Ureter (tissue), 1 donor: ENCODE data around the gene PTPRH. TPM values are rescaled to one million over a fixed set of nuclear protein-coding genes. Genes with fewer than 3 reads are reported as not detected.

ENCODE experiments used
- DNase-seq: peaks from one replicate; pipeline ENCODE4 v3.0.0-alpha.2; 2020; ENCODE audit warnings: low spot score
- total RNA-seq: library from RNA; stranded (reverse); gene quantifications from one replicate; pipeline ENCODE4 v1.2.4, GENCODE V29; 2023
- donor health status: DM: yes; HTN: yes; CAD: no.

PTPRH gene, protein sequence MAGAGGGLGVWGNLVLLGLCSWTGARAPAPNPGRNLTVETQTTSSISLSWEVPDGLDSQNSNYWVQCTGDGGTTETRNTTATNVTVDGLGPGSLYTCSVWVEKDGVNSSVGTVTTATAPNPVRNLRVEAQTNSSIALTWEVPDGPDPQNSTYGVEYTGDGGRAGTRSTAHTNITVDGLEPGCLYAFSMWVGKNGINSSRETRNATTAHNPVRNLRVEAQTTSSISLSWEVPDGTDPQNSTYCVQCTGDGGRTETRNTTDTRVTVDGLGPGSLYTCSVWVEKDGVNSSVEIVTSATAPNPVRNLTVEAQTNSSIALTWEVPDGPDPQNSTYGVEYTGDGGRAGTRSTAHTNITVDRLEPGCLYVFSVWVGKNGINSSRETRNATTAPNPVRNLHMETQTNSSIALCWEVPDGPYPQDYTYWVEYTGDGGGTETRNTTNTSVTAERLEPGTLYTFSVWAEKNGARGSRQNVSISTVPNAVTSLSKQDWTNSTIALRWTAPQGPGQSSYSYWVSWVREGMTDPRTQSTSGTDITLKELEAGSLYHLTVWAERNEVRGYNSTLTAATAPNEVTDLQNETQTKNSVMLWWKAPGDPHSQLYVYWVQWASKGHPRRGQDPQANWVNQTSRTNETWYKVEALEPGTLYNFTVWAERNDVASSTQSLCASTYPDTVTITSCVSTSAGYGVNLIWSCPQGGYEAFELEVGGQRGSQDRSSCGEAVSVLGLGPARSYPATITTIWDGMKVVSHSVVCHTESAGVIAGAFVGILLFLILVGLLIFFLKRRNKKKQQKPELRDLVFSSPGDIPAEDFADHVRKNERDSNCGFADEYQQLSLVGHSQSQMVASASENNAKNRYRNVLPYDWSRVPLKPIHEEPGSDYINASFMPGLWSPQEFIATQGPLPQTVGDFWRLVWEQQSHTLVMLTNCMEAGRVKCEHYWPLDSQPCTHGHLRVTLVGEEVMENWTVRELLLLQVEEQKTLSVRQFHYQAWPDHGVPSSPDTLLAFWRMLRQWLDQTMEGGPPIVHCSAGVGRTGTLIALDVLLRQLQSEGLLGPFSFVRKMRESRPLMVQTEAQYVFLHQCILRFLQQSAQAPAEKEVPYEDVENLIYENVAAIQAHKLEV
- 1.3 TPM for total RNA-seq

DNA sequence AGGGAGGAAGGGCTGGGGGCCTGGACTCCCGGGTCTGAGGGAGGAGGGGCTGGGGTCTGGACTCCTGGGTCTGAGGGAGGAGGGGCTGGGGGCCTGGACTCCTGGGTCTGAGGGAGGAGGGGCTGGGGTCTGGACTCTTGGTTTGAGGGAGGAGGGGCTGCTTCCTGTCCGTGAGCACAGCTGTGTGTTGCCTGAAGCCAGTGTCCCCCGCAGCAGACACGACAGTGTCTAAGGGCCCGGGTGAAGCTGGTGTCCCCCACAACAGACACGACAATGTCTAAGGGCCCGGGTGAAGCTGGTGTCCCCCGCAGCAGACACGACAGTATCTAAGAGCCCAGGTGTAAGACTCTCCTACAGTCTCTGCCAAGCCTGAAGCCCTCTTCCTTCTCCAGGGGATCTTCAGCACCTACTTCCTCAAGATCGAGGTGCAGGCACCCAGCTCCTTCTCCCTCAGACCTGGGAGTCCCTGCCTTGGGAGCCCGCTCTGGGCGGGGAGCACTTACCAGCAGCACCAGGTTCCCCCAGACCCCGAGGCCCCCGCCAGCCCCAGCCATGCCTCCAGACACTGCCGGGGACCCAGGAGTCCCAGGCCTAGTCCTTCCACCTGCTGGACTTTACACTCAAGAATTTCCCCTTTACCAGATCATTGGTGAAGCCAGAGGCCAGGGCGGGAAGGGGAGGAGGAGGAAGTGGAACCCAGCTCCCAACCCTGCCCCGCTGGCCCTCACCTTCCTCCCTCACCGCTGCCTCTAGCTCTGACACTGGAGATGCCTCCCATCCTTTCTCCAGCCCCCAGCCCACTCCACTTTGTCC is at the start of gene PTPRH:
Gene PTPRH, minus strand, starts transcription at position 622 of the 813 bp plus-strand sequence. Its CDS starts 68 bp downstream, at position 554.
- DNase-seq: no peak

DNA sequence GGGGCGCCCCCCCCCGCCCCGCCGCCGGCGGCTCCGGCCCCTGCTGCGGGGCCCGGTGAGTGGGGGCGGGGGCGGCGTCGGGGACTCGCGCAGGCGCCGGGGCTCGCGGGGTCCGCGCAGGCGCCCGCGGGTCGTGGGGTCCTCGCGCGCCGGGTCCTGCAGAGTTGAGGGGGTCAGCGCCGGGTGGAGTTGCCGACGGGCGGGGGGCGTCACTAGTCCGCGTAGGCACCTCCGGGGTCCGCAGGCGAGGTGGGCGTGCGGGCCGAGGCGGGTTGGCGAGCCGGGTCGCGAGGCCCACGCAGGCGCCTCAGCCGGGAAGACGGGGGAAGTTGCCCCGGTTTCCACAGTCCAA is 49.2 kb upstream of the PTPRH start:
- DNase-seq: no peak

DNA sequence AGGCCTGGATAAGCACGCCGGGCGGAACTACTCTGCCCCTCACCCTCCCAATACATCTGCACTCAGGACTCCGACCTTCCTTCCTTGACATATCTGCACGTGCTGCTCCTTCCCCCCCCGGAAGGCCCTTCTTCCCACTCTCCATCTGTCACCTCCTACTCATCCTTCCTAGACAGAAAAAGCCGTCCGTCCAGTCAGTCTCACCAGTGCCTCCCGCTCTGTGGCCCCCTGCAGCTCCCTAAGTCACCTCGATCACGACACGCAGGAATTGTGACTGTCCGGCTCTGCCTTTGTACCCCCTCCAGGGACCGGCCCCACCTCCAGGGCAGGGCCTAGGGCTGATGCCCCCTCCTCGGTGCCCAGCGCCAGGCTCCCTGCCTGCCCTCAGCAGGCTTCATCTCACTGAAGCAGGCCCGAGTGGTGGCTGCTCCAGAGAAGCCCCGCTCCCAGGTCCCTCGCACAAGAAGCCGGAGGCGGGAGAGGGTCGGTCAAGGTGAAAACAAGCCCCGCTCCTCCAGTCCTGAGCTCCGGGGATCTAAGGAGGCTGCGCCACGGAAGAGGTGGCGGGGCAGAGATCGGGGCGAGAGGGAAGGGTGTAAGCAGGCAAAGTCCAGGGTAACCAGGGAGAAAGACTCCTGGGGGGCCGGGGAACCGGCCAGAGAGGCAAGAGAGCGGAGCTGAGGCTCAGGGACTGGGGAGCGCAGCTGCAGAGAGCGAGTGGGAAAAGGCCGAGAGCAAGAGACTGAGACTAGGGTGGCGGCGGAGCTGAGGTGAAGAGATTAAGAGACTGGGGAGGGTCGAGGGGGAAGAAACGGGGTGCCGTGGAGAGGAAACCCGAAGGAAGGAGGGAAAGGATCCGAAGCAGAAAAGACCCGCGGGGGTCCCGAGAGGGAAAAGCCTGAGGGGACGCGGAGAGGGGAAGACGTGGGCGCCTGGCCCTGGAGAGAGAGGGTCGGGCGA is 48.4 kb upstream of the PTPRH start:
- DNase-seq: no peak

DNA sequence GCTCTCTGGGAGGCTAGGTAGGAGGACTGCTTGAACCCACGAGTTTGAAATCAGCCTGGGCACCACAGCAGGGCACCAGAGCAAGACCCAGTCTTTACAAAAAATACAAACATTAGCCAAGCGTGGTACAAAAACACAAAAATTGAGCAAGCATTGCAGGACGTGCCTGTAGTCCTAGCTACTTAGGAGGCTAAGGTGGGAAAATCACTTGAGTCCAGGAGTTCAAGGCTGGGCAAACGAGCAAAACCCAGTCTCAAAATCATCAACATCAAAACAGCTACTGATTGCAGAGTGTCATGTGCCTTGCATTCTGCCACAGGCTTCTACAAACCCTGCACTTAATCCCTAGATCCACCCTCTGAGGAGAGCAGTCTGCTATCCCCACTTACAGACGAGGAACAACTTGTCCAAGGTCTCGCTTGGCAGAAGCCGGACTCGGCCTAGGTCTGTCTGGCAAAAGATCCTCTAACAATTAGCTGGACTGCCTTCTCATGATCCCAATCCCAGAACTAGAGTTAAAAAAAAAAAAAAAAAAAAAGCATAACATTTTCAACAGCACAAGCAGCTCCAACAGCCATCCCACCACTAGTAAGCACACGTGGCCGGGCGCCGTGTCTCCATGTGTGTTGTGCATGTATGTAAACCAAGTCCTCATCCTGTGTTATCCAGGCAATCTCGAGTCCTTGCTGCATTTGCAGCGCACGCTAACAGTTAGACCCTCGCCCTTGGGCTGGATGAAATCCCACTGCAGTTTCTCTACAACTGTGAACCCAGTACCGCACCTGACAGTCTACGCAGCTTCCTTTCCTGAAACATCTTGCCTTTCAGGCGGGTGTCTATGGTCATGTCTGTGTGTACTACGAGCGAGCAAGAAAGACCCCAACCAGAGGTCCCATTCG is 47.5 kb upstream of the PTPRH start:
- DNase-seq: no peak

DNA sequence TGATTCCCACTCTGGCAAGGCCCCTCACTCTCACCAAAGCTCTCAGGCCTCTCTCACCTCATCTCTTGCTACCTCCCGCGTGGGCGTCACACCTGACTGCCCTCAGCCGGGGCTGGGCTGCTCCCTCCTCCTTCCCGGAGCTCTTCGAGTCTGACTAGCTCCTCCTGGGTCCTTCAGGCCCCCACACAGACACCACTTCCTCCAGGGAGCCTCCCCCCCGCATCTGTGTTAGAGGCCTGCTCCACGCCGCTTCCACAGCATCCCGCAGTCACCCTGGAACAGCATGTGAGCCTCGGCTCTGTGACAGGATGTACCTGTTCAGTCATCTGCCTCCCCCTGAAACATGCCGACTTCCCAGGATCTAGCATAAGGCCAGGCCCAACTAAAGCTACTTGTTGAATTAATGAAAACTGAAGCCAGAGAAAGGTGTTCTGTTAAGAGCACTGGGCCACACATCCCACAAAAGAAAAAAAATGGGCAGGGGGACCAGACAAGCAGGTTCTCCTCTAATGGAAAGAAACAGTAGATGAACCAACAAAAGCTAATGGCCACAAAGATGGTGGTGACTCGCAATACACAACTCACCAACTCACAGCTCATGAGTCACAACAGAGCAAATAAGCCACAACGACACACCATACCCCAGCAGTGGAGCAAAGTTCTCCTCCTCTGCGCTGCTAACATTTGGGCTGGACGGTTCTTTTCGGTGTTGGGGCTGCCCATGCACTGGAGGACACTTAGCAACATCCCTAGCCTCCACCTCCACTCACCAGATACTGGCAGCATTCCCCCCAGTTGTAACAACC is 46.5 kb upstream of the PTPRH start:
- no peak for DNase-seq

DNA sequence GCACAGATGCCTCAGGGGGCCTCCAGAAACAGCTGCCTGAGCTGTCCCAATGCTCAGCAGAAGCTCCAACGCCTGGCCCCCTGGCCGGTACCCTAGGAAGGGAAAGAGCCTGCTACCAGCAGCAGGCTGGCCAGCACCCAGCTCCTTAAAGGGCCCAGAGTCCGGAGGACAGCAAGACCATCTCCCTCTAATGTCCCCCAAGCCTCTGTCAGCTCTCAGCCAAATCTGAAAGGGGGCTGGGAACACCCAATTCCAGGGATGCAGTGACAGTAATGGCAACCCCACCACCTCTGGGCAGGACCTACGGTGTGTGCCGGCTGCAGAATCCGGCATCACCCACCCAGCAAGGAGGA is 45.3 kb upstream of the PTPRH start:
- DNase-seq: no peak

DNA sequence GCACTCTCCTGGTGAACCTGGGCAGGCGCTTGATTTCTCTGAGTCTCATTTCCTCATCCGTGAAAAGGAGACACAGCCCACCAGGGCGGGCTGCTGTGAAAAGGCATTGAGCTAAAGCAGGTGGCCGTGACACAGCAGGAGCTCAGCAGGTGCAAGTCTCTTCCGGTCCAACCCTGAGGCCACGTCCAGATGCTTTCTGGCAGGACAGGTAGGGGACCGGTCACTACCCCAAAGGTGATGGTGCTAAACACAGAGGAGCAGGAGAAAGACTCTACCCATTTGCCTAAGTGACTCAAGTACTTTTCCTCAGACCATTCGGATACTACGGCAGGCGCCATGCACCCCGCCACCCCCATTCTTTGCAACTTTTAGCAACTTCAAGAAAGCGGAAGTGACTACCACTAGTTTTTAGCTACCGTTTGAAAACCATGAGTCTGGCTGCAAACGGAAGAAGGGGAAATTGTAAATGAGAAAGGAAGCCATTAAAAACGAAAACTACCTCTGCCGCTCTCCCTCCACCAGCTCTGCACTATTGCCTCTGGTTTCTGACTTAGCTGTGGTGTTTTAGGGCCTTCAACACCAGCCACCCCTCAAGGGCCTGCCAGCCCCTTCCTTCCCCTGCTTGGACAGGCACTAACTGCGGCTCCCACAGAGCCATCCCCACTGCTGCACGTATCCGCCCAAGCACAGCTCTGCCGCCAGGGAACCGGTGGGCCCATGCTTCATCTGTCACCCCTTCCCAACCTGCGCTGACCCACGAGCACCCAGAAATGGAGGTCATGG is 44.7 kb upstream of the PTPRH start:
- no peak for DNase-seq

DNA sequence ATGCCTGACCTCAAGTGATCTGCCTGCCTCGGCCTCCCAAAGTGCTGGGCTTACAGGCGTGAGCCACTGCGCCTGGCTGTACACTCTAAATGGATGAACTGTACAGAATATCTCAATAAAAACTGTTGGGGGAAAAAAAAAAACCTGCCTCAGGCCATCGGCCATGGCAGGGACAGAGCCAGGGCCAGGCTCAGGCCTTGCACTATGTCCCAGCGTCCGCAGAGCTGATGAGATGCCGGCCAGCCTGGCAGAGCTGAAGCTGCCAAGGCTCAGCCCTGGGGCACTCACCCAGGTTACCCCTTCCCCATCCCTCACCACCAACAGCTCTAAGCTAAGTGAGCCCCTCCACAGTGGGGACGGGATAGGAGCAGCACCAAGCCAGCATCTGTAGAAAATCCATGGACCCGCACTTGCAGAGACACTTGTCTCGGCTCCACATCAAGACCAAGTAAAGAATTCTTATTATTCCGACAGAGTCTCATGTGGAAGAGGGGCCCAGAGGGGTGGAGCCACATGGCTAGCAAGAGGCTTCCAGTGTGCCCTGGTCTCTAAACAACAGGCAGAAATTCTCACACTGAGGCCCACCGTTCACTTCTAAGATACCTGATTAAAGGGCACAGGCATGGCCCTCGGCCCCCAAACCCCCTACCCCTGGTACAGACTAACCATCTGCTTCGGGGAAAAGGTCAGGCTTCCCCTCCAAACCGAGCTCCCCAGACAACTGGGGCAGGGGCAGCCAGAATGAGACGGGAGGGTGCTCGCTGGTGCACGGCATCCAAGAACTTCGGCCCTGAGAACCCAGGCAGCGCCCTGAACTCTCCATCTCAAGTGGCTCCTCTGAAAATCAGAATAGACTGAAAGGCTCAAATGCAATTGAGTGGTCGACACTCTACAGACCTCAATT is 43.7 kb upstream of the PTPRH start:
- no peak for DNase-seq

DNA sequence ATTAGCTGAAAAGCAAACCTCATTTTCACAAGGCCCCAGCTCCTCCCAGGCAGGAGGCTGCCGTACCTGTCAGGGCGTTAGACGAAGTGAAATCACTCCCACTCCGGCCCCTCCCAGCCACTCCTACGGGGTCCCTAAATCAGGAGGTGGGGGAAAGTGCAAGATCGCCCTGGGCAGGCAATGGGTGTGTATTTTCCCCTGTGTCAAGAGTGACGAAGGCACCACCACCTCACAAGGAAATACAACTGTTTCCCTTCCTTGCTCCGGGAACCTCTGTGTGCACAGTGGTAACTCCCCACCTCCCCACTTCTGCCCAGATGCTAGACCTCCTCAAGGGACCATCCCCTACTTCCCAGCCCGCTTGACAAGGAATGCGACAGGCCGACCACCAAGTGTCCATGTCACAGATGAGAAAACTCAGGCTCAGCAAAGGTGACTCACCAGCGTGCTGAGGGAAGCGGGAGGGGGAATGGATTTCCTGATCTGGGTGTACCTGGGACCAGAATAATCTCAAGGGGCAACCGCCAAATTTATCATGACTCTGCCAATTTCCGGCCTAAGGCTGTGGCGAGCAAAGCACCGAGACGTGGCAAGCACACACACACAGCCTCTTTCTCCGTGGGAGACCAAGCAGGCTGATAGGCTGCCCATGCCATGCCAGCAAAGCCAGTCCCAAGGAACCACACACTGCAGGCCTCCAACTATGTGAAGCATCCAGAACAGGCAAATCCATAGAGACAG is 42.2 kb upstream of the PTPRH start:
- peak; percentile 65 for DNase-seq

DNA sequence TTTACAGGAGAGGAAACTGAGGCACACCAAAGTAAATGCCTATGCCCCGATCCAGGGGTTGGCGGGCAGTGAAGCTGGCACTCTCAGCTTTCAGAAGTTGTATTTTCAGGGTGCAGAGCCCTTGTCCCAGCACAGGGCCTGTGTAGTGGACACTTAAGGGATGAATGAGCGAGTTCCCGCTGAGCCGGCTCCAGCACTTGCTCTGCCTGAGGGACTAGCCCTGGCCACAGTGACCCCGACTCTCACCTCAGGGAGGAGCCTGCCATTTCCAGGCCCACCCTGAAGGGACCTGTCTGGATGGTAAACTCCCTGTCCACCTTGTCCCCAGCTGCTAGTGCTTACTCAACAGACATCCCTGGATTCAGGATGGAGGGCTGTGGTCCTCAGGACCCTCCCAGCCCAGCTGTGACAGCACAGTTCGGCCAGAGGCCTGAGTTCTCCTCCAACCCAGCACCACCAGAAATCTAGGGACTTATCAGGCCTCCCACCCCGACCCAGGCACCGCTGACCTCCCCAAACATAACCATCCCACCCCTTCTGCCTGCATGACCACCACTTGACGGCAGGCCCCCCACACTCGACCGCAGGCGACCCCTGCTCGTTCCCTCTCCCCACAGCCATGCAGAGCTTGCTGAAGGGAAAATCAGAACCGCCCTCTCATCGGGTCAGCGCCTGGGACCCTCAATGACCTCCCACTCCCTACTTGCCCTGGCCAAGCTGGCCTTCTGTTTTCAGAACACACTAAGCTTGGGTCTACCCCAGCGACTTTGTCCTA is 41.1 kb upstream of the PTPRH start:
- no peak for DNase-seq

DNA sequence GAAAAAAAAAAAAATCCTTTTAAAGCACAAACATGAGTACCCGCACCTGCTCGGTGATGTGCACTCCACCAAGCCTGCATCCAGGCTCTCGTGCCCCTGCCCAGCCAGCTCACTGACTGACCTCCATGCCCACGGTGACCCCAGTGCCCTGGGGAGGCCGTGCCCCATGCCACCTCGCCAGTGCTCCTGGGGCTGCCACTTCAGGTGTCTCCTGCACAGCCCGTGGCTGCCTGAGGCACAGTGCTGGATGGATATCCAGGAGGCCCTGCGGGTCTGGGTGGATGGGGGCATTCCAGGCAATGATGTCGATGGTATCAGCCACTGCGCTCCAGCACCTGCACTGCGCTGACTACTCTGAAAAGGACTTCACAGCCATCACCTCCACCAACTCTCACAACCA is 40.5 kb upstream of the PTPRH start:
- no peak for DNase-seq

DNA sequence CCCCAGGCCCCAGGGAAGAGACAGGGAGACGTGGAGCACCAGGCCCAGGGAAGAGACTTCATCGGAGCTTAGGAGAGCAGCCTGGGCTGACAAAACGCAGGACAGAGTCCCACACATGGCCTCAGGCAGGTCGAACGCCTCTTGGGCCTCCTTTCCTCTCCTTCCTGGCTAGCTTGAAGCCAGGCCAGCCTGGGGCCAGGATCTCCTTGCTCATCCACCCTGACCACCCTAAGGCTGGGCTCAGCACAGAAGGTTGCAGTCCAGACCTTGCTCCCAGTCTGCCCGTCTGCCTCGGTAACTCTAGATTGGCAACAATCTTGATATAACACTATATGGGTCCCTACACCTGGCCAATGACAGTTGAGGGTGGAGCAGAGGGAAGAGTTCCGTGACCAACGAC is 39.4 kb upstream of the PTPRH start:
- DNase-seq: no peak

DNA sequence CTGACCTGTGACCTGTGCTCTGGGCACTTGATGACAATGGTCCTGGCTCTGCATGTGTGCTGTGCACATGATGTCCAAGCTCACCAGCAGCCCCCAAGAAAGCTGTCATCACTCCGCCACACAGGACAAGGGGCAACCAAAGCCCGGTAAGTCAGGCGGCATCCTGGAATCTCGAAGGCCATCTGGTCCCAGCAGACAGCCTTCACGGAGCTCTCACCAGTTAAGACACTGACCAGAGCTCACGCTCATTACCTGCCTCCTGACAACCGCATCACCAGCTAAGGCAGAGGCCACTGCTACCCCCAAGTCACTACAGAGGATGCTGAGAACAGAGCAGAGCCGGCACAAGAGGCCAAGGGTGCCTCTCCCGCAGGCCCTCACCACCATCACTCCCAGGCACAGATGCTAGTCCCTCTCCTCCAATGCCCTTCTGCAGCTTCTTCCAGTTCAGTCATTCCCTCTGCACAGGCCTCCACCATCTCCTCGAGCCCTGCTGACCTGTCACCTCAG is 38.9 kb upstream of the PTPRH start:
- no peak for DNase-seq

DNA sequence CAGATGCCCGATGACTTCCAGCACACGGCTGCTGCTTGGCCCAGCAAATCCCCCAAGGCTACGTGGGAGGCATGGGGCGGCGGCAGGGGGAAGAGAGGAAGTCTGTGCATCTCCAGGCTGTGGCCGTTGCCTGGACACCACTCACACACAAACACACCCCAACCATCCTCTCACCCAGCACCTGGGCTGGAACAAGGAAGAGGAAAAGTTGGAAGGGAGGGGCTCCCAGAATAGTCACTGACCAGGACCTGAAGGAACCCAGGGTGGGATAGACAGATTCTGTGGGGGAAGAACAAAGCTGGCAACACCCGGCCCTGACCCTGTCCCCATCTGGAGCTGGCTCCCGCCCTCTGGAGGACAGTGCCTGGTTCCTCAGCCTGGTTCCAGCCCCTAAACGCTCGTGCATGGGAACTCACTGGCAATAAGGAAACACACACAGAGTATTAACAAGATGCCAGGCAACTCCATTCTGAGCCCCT is 38.4 kb upstream of the PTPRH start:
- DNase-seq: peak; percentile 65
